ENCODE data around the gene FOXP1. TPM values are rescaled to one million over a fixed set of nuclear protein-coding genes. Genes with fewer than 3 reads are reported as not detected.

The FOXP1 gene
- total RNA-seq, 1 donor from 2014 or later = 26.1 TPM

DNA sequence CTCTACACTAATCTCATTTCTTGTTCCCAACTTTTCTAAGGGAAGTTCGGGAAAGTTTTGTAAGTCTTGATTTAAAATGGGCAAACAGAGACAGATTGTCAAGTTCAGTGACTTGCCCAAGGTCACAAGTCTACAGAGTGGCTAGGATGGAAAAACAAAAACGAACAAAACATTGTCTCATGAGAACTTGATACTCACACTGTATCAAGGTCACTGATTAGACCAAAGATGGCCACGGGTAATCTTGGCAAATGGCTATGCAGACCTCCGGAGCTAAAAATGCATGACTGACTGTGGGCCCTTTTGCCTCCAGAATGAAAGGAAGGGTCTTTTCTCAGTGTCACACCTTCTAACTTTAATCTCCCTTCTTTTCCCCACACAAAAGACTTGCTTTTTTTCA is 460.9 kb downstream of the FOXP1 start:
- no peak for ATAC-seq
- no peak for DNase-seq (ENCODE audit: low spot score)

DNA sequence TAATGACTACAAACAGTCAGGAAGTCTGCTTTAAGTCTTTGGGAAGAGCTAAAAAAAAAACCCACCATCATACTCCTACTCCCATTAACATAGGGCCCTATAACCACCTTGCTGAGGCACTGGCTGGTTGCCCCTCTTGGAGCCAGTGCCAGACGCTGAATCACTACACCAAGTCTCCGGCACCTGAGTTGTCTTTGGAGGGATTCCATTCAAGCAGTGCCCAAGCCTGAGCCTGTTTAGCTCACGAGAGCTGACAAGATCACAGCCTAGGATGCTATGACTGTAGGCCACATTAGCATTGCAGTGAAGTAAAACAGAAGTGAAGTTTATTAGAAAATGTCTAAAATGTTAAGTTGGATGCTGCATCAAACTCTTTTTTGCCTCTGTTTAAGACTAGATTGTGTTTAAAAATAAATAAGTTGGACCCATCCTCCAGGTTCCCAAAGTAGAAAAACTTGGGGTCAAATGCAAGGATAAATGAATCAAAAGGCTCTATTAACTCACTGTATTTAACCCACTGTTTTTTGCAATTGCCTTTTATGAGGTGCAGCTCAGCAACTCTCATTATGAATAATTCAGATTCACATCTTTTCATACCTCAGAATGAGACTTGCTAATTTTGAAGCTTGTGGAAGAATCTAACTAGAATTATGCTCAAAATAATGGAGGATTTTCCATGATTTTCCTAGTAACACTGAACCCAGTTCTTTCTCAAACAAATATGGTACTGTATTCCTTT is 461.9 kb downstream of the FOXP1 start:
- DNase-seq (ENCODE audit: low spot score) (no peak), ATAC-seq (no peak)

DNA sequence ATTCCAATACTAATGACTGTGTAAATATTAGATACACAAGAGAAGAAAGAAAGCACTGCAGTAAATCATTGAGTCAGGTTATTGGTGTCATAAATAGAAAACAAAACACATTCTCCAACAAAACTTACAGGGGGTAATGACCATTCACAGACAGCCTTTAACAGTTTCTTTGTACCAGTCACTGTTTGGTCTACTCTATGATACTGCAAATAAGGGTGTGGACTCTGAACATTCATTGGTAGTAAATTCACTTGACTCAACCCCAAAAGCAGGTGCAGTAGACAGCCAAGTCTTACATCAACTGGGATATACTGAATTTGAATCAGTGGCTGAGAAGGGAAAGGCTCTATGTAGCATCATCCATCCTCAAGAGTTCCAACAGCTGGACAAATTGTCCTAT is 463.5 kb downstream of the FOXP1 start:
- no peak for DNase-seq (ENCODE audit: low spot score)
- peak; percentile 72 for ATAC-seq

DNA sequence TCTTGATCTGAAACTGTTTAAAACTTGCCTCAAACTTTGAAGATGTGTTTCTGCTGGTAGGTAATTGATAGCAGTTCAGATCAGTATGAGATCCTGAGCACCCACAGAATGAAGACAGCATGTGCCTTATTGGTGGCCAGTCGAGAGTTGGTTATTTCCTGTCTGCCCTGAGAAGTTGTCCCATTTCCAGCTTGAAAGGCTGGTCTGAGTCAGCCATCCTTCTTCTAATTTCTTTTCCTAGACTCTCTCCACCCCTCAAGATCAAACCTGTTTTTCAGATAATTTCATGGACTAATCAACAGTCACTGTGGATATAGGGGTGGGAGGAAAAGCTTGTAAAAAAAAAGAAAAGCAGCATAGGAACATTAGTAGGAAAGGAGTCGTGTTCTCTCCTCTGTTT is 464.4 kb downstream of the FOXP1 start:
- no peak for ATAC-seq
- no peak for DNase-seq (ENCODE audit: low spot score)

DNA sequence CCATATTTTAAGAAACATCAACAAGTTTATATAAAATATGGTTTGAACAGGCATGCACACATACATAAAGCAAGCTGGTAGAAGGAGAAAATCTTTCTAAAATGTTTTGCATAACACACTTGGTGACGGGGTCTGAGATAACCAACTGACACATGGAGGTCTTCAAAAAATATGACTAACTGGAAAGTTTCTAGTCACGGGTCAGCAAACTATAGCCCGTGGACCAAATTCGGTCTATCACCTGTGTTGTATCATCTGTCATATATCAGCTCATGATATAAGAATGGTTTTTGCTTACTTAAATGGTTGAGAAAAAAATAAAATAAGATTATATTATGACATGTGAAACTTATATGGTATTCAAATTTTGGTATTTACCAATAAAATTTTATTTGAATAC is 465.1 kb downstream of the FOXP1 start:
- DNase-seq (ENCODE audit: low spot score) (no peak), ATAC-seq (no peak)

DNA sequence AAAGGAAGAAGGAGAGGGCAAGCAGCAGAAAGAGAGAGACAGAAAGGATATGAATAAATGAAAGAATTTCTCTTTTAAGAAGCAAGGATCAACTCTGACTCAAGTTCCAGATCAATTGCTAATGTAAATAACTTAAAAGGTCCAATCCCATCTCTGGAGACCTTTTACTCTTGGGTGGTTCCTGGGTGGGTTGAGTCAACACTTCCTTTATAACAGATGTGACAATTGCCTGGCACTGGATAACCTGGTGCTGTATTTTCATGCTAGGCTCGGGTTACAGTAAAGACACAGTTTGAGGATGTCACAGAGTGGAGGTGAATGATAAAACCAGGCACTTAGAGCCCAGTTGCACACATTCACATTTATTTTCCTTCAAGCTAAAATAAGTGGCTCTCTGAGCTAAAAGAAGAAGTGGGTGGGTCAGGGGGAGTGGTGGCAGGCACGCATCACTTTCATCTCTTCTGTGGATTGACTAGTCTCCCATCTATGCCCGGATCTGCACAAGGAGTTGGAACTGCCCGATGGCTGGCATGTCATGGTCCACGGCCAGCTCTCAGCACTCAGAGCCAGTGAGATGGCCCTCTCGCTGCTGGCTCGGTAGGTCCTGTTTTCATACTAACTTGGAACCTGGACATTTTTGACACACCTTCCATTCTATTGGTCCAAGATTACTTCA is 465.8 kb downstream of the FOXP1 start:
- DNase-seq (ENCODE audit: low spot score) (no peak), ATAC-seq (no peak)

DNA sequence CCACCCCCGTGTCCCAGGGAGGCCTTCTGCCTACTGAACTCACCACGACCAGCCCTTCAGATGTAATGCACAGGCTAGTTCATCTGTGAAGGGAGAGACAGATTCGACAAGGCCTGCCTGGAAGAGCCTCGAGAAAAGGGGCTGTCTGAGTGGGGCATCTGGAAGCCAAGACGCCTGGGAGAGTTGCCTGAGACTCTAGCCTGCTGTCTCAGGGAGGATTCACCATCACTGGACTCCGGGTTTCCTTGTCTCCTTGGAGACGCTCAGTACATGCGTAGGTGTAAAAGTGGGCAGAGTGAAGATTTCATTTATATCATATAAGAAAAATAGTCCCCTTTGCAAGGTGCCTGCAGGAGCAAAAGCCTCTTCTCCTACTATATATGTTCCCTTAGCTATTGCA is 468.9 kb downstream of the FOXP1 start:
- DNase-seq (ENCODE audit: low spot score) (no peak), ATAC-seq (no peak)

DNA sequence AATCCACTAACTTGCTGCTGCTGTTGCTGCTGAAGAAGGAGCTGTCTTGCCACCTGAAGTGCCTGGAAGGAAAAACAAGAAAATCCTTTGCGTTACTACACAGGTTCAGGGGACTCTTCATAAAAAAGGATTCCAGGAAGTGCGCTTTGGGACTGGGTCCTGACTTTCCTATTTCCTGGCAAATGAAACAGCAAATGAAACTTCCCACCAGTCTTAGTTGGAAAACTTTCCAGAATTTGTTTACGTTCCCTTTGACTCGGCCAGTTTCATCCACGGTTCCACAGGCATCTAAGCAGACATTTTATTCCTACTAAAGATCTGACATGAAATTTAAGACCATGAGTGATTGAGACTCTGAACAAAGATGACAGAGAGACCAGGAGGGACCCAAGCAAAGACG is 471.0 kb downstream of the FOXP1 start:
- DNase-seq (ENCODE audit: low spot score) = no peak
- ATAC-seq = peak; percentile 64

DNA sequence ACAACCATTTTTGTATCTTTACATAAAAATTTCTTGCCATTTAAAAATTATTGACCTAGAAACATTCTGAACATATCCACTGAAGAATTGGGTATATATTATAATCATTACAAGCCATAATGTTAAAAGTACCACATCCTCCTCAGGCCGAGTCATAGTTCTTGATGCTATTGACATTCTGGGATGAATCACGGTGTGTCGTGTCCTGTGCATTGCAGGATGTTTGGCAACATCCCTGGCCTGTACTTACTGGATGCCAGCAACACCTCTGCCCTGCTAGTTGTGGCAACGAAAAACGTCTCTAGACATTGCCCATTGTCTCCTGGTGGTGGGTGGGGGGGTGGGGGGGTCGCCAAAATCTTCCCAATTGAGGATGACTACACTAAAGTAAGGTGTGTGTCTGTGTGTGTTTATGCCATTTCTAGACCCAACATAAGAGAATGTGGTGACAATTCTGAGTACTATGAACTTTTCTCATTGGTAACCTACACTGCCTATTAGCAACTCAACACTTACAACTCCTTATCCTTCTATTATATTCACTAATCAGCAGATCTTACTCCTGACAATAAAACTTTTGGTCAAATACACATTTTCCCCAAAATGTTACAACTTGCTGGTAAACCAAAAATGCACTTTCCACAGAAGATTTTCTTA is 471.6 kb downstream of the FOXP1 start:
- no peak for DNase-seq (ENCODE audit: low spot score)
- ATAC-seq = peak; percentile 72

DNA sequence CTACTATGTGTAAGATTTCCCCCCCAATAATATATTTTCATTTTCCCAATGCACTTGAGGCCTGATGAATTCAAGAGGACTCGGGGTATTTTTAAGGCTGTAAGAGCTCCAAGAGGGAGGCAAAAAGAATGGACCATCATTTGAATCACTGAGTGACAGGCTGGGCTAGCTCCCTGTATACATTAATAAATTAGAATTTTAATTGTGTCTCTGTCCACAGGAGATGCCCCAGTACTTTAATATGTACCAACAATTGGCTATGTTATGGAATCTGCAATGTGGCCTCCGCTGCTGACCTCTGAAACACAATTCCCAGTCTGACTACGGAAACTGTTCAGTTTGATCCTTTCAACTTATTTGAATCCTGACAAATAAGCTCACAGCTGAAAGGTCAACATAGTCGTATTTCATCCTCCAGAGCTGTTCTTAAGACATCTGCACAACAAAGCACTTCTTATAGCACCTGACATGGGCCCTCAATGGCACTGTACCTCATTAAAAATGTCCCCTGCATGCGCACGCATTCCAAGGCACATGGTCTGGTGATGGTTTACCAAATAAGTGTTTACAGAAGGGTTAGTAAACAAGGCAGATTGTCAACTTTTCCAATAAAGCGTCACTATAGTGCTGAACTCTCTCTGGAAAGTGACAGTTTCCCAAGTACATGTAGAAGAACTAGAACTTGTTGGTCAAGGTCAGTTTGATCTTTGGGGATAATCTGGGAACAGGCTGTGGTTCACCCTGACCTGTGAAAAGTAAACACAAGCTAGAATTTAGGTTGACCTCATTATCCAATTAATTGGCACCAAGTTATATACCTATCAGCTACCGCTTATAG is 472.9 kb downstream of the FOXP1 start:
- DNase-seq (ENCODE audit: low spot score) (no peak), ATAC-seq (peak; percentile 29)

DNA sequence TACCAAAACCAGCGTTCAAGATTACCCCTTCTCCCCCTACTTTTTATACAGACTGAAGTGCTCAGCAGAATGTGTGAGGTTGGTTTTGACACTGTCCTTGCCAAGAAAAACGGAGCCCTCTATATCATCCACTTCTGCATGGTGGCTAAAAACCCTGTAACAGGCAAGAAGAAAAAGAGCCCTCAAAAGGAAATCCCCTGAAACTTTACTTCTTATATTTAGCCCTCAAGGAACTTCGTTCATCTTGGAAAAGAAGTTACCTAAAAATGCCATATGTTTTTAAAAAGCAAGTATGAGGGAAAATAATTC is 473.6 kb downstream of the FOXP1 start:
- no peak for DNase-seq (ENCODE audit: low spot score)
- no peak for ATAC-seq

DNA sequence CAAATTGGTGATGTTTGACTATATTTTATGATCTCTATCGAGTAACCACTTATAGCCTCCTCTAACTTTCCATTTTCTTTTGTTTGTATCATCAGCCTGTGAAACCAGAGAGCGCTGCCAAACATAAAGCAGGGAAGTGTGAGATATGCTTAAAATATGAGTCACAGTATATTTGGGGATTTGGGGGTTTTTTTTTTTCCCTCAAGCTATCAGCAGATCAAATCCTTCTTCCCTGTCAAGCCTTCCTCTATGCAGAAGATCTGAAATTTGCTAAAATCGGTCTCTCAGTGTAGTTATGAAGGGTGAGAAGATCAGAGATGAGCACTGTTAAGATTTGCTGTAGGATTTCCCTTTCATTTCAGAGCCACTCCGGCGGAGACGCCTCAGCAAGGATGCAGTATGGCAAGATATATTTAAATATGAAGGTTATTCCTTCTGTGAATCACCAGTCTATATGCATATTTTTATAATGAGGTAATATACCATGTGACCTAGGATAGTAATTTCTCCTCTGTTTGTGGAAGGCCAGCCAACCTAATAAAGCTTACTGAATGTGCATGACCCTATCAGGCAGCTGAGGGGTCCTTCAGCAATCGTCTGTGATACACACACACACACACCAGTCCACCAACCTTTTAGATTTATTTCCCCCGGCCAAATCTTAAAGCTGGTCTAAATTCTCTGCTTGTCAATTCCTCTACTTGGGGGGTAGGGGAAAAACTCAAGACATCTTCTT is 474.1 kb downstream of the FOXP1 start:
- no peak for ATAC-seq
- DNase-seq (ENCODE audit: low spot score) = no peak

DNA sequence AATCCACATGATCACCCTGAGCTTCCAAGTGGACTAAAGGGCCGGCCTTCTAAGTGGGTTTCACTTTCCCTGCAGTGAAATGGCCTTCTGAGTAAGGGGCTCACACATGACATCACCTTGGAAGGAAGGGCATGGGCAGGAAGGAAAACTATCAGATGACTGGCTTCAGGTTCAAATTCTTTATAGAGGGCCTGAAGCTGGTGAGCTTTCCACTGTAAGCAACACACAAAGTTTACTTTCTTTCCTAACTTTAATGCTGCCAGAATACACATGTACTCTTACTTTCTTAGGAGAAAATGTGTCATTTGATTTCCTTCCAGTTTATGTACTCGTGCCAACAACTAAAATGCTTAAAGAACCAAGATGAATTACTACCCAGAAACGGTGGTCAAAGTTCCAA is 475.6 kb downstream of the FOXP1 start:
- ATAC-seq = peak; percentile 43
- DNase-seq (ENCODE audit: low spot score) = no peak

DNA sequence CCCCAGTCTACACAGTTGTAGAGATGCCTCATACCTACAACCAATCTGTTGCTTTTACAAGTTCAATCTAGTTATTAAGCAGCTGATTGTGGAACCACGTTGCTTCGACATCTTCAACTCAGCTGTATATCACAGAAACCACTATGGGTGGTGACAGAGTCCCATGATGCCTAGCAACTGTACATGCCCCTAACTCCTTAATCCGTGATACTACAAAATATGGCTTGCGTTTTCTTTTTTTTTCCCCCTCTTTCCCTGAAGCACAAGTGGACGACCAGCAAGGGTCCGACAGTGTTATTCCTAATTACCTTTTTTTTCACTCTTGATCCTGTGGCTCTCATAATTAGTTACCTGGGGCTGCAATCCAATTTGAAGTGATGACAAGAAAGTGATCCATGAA is 478.6 kb downstream of the FOXP1 start:
- DNase-seq (ENCODE audit: low spot score) = no peak
- no peak for ATAC-seq

DNA sequence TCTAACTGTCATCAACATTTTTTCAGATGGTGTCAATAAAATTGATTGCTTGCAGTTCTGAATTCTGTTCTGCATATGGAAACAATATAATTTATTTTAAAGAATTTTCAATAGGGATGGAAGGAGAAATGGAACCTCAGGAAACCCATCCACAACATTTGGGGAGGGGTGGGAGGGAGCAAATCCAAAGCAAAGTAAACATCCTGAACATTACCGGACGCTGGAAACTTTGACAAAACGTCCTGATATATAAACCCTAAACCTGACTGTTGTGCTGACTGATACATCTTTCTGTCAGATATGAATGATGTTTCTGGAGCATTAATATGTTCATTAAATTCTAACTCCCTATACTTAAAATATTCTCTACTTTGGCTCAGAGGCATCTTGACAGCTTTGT is 479.0 kb downstream of the FOXP1 start:
- ATAC-seq (no peak), DNase-seq (ENCODE audit: low spot score) (no peak)

DNA sequence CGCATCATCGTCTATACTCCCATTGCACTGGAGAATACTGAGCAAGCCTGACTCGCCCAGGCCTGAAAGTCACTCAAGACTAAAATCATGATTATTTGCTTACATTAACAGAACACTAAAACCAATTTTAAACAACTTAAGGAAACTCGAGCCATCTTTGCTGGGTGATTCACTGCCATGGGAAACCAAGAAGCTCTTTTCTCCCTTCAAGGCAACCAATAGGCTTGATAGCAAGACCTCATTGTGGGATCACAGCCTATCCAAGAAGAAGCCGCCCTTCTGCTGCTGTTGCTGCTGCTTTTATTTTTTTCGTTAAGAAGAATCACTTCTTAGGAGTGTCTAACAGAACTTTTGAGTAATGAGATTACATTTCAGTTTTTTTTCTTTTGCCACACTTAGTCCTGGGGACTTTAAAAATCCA is 479.4 kb downstream of the FOXP1 start:
- no peak for ATAC-seq
- no peak for DNase-seq (ENCODE audit: low spot score)

DNA sequence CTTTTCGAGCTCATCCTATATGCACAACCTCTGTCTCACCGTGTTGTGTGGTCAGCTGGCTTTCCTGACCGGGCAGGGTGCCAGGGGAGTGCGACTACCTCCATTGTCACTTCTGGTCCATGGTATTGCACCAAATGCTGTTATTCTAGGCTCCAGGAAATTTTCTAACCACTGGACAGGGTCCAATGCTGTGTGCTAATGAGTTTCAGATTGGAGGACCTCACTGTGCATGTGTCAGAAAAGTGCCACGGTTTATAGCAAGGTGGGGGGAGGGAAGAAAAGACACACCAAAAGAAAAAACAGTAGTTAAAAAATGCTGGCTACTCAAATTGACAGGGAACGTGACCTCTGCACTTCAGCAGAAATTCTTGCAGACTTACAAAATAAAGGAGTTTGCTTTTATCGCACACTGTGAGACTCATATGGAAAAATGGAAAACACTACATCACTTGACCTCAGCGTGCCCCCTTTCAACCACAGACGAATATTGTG is 480.1 kb downstream of the FOXP1 start:
- DNase-seq (ENCODE audit: low spot score) (peak; percentile 71), ATAC-seq (peak; percentile 68)

DNA sequence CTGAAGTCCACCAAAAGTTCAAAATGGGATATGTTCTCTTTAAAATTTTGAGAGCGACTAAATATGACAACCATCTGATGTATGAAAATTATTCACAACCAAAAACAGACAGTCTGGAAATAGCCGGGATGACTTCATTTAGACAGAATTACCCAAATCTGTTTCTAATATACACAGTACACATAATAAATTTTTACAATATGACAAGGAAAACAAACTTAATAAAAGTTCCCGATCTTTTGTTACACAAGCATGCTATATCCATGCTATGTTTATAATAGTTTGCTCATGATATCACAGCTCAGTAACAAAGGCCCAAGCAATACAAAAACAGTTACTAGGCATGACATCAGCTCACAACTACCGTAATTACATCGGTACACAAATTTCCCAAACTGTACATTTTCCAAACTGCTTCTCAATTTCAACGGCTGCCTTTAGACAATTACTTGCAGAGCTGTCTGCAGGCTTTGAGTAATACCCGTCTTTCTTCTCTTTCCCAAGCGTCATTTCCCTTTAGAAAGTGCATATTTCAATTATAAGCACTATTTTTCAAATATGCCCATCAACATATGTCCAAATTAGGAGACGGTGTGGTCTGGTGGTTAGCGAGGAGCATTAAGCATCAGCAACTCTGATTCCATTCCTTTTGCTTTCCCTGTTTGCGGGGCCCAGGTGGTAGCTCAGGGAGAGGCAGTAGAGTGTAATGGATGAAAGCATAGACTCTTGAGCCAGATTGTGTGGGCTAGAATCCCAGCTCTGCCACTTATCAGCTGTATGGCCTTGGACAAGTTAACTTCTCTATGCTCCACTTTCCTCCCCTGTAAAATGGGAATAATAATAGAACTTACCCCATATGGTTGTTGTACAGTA is 481.2 kb downstream of the FOXP1 start:
- DNase-seq (ENCODE audit: low spot score) (no peak), ATAC-seq (no peak)

DNA sequence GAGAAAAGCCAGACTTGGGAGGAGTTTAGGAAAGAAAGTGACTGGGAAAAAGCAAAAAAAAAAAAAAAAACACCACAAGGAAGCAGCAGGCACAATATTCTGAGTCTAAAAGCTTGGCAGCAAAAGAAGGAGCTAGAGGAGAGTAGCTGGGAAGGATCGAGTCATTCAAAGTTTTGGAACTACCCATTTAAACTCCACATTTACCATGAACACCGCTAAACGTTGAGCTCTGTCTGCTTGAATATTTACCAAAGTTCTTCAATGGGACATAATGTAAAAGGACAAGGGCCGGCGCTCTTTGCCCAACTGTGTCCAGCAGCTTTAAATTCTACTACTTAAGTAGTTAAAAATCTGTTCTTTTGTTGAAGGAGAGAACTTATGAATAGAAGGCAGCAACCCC is 481.9 kb downstream of the FOXP1 start:
- DNase-seq (ENCODE audit: low spot score) (no peak), ATAC-seq (no peak)

DNA sequence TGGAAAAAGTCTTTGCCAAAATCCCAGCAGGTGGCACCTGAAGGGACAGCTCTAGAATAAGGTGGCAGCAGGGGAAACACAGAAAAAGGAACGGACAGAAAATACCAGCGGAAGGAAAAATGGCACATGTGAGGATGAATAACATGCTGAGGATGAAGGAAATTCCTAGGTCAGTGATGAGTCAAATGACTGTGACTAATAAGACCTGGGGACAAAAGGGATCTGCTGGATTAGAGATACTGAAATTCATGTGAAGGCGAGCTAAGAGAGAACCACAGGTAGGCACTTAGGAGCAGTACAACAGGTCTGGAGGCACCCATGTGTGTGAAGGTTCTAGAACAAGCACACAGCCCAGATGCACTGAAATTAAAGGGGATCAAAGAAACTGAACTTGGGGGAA is 482.5 kb downstream of the FOXP1 start:
- no peak for ATAC-seq
- no peak for DNase-seq (ENCODE audit: low spot score)
